Stimulated activated CD8-positive, alpha-beta memory T cell treated with anti-CD3 and anti-CD28 coated beads, Interleukin-7, amount 100 ng/mL, for 24 hours (primary cell): ENCODE measurements around the gene OPRD1.
"Not testable (repeated sequence)": the region's sequence is repeated elsewhere in the genome, so short reads cannot be mapped to it uniquely, and the experiment has no call there.

Experiments
- DNase-seq: peaks from one replicate; pipeline ENCODE4 v3.0.0-alpha.2; 2020; ENCODE audit warnings: low read depth

Gene OPRD1

DNA sequence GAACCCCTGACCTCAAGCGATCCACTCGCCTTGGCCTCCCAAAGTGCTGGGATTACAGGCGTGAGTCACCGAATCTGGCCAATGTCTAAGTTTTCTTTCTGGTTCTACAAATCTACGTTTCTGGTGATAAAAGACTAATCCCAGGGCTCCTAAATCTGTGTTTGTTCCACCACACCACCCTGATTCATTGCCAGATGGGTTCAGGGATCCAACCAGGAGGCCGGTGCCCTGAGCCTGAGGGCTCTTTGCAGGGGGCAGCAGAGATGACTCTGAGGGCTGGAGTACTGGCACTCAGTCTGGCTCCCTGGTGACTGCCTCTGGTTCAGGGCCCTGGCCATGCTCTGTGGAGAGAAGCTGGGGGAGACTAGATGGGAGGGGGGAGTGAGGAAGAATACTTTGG lies 10.5 kb upstream of the OPRD1 start:
- no peak for DNase-seq

GRCh38 chr1:28803051-28803450 lies 8.9 kb upstream of the OPRD1 start:
- DNase-seq: no peak

- no peak for DNase-seq
Measured at GRCh38 chr1:28803662-28804061, 8.3 kb upstream of the OPRD1 start.

DNA sequence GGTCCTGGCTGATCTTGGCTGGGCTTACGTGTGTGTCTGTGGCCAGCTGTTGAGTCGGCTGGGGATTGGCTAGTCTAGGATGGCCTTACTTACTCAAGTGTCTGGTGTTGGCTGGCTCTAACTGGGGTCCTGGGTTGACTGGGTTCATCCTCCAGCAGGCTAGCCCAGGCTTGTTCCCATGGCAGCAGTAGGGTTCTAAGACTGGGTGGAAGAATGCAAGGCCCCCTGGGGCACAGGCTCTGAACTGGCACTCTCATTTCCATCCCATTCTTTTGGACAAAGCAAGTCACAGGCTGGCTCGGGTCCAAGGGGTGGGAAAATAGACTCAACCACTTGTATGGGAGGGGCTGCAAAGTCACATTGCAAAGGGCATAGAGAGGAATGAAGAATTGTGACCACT lies 7.9 kb upstream of the OPRD1 start:
- DNase-seq: no peak

DNA sequence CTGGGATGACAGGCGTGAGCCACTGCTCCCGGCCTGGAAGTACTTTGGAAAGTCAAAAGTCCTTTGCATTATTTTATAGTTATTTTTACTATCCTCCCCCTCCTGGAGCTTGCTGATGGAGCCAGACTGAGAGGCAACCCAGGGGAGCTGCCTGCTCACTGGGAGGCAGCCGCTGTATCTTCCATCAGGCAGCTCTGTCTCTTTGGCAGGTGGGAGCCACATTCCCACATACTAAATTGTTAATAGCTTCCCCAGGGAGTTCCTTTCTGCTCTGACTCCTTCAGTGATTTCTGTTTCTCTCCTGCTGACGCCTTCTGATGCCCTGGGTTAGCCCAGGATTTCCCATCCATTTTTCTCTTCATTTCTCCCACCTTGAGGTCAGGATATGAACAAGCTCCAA lies 4.9 kb upstream of the OPRD1 start:
- no peak for DNase-seq

DNA sequence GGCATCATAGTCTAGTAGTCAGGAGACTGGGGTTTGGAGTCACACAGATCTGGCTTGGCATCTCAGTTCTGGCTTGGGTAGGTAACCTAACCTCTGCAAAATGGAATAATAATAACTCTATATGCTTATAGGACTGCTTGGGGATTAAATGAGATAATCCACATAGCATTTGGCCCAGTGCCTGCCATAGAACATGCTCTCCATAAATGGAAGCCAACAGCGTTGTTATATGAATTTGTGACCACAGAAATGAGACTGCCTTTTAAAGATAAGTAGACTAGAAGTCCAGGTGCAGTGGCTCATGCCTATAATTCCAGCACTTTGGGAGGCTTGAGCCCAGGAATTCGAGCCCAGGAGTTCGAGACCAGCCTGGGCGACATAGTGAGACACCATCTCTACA lies 4.0 kb upstream of the OPRD1 start:
- DNase-seq: no peak

DNA sequence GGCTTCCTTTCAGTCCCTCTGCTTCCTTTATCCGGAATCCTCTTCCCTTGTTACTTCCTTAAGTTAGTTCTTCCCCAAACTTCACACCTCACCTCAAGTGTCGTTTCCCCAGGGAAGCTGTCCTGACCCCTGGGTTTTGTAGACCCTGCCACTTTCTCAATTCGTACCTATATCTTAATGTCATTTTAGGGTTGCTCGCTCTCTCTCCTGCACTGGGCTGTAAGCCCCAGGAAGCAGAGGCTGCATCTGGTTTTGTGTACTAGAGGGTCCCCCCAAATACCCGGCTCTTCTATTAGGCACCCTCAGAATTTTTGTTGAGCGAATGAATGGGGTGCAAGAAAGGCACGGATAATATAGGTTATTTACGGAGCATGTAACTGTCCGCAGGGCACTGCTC lies 603 bp upstream of the OPRD1 start:
- DNase-seq: no peak

DNA sequence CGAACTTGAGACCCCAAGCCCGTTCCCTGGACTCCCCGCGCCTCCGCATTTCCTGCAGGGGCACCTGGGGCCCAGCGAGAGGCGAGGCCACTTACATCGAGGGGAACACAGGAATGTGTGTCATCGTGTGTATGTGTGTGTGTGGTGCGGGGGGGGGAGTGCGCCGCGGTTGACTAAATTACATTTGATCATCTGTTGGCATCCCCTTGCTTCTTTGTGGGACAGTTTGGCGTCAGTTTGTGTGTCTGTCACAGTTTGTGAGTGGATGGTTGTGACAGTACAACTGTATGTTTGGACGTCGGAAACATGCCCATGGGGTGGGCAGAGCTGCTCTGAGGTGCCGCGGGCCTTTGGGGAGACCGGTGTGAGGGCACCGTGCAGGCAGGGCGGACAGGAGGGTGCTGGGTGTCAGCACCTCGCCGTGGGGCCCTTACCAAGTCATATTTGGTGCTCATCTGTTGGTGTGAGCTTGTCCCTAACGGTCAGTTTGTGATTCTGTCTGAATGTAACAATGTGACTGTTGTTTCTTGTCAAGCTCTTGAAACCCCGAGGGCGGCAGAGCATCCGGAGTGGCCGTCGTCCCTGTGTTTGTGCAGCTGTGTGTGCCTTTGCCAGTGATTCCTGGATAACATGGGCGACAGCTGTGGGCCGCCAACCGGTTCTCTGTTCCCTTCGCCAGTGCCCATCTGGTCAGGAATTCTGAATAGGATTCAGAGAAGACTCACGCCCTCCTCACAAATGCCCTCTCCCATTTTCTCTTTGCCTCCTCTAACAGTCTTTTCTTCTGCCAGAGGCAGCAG lies 899 bp downstream of the OPRD1 start:
- DNase-seq: no peak

DNA sequence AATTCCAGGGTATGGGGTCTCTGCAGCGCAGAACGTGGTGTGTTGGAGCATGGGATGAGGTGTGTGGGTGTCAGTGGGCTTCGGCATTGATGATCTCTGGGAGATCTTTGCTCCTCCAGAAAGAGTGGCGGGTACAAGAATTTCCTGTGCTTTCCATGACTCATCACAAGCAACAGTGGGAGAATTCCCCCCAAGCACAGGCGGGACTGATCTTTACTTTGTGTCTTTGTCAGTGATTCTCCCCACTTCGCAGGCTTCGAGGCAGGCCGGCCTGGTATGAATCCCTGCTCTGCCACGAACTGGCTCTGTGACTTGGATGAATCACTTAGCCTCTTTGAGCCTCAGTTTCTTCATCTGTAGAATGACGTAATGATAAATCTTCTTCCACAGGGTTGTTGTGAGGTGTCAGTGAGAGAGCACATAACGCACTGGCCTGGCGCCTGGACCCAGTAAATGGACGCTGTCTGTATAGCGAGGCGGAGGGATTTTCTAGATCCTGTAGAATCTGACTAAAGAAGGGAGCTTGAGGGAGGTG lies 2.0 kb downstream of the OPRD1 start:
- DNase-seq: no peak

- no peak for DNase-seq
Measured at GRCh38 chr1:28815533-28816185, 3.7 kb downstream of the OPRD1 start.

DNA sequence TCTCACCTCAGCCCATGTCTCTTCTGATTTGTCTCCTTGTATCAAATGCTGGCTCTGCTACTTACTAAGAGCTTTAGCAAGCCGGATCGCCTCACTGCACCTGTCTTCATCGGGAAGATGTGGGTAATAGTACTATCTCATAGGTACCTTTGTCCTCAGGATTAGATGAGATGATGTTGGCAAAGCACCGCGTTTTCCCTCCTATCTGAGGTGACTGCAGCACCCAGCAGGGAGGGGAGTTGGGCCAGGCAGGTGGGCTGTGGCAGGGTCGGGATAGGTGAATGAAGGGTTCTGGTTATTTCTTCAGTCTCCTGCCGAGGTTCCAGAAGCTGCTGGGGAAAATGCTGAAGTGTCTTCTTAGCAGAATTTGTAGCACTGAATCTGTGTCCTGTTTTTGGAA lies 5.2 kb downstream of the OPRD1 start:
- no peak for DNase-seq

- no peak for DNase-seq
Measured at GRCh38 chr1:28819020-28819419, 7.0 kb downstream of the OPRD1 start.

GRCh38 chr1:28822799-28823198 lies 10.8 kb downstream of the OPRD1 start:
- DNase-seq: no peak

GRCh38 chr1:28824061-28824460 lies 12.1 kb downstream of the OPRD1 start:
- DNase-seq: not testable (repeated sequence)

DNA sequence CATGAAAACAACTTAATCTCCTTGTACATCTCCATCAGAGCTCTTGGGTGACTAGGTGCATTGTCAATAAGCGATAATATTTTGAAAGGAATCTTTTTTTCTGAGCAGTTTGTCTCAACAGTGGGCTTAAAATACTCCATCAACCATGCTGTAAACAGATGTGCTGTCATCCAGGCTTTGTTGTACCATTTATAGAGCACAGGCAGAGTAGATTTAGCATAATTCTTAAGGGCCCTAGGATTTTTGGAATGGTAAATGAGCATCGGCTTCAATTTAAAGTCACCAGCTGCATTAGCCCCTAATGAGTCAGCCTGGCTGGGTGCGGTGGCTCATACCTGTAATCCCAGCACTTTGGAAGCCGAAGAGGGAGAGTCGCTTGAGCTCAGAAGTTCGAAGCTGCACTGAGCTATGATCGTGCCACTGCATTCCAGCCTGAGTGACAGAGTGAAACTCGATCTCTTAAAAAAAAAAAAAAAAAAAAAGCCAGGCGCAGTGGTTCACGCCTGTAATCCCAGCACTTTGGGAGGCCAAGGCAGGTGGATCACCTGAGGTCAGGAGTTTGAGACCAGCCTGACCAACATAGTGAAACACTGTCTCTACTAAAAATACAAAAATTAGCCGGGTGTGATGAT lies 16.4 kb downstream of the OPRD1 start:
- not testable (repeated sequence) for DNase-seq

DNA sequence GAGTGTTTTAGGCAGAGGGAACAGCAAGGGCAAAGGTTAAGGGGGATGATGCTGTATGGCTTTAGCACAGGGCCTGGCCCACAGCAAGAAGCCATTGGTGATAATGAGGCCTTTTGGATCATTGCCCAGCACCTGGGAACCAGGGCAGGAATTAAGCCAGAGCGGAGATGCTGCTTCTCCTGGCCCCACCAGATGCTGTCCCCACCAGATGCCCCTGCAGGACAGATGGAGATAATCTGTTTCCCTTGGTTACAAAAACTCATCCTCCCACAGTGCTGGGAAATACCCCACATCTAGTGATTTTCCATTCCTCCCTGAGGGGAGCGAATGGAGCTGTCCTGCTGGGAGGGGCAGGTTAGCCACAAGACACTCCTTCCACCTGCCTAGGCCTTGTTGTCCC lies 18.8 kb downstream of the OPRD1 start:
- no peak for DNase-seq

DNA sequence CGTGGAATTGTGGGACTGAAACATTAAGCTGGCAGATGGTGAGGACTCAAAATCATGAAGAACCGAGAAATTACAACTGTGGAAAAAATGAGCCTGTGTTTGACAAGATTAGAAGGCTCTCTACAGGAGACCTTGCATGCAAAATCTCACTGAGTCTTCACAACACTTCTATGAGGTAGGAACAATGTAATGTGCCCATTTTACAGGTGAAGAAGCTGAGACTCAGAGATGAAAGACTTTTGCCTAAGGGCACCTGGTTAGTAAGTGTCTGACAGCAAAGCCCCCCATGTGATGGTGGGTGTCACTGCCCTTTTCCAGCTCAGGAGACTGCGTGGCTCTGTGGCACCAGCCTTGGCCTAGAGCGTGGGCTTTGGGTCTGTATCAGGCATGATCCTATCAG lies 21.0 kb downstream of the OPRD1 start:
- no peak for DNase-seq

- DNase-seq: no peak
Measured at GRCh38 chr1:28833381-28833780, 21.4 kb downstream of the OPRD1 start.

DNA sequence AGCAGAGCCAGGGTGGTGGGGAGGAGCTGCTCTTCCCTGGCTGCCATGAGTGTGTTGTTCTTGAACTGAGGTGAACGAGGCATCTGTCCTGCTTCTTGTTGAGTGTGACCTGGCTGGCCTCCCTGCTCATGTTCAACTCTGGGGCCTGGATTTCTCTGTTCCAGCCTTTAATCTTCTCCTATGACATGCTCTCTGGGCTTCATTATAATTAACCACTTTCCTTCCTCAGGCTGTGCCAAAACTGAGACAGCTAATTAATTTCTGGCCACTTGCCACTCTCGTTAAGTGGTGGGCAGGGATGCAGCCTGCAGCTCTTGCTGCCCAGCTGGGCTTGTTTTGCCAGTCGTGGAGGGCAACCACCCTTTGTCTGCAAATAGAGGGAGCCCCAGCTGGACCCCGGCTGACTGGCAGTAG lies 23.3 kb downstream of the OPRD1 start:
- no peak for DNase-seq

GRCh38 chr1:28836421-28836956 lies 24.5 kb downstream of the OPRD1 start:
- DNase-seq: no peak

DNA sequence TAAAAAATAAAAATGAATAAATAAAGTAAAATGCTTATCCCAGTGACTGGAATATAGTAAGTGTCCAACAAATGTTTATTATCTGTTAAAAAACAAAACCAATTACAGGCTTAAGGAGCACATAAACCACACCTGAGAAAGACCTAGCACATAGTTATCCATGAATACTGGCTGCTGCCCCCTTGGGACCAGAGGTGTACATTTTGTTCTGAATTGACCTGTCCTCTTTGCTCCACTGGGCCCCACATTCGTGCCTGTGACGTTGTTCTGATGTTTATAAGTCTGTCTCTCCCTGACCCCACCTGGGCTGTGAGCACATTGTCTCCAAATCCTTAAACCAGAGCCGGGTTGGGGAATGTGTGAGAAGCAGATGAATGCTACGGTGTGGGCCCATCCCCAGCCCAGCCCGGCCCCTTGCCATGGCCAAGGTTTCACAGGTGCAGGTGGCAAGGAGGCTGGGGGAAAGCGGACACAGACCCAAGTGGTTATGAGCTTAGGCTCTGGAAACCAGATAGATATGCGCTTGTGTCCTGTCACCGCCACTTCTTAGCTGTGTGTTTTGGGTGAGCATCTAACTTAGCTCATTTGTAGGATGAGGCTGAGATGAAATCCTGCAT lies 29.1 kb downstream of the OPRD1 start:
- DNase-seq: no peak

GRCh38 chr1:28845786-28846543 lies 34.0 kb downstream of the OPRD1 start:
- DNase-seq: no peak
